GM18861 (cell line): ENCODE results near the gene LYPD4.
"Not testable (repeated sequence)": the region's sequence is repeated elsewhere in the genome, so short reads cannot be mapped to it uniquely, and the experiment has no call there.

Experiments used
- ATAC-seq: cut with Tn5 transposase; IDR thresholded peaks from one replicate; pipeline ENCODE4 v1.9.1; 2021; ENCODE audit not compliant: unreplicated experiment

LYPD4 gene

GRCh38 chr19:41875973-41876372 is 31.5 kb upstream of the LYPD4 start:
- not testable (repeated sequence) for ATAC-seq

- no peak for ATAC-seq
Observed at GRCh38 chr19:41872775-41873647, 28.5 kb upstream of the LYPD4 start.

GRCh38 chr19:41872384-41872774 is 27.9 kb upstream of the LYPD4 start:
- no peak for ATAC-seq

- ATAC-seq: peak; percentile 37
Observed at GRCh38 chr19:41871573-41872383, 27.3 kb upstream of the LYPD4 start.

- no peak for ATAC-seq
Observed at GRCh38 chr19:41870401-41870873, 26.0 kb upstream of the LYPD4 start.

- ATAC-seq: no peak
Observed at GRCh38 chr19:41869374-41869955, 25.0 kb upstream of the LYPD4 start.

- ATAC-seq: no peak
Observed at GRCh38 chr19:41868989-41869300, 24.5 kb upstream of the LYPD4 start.

GRCh38 chr19:41868120-41868988 is 23.9 kb upstream of the LYPD4 start:
- ATAC-seq: no peak

GRCh38 chr19:41866284-41866683 is 21.8 kb upstream of the LYPD4 start:
- ATAC-seq: no peak

- no peak for ATAC-seq
Observed at GRCh38 chr19:41864374-41864773, 19.9 kb upstream of the LYPD4 start.

- ATAC-seq: no peak
Observed at GRCh38 chr19:41863209-41863931, 18.9 kb upstream of the LYPD4 start.

GRCh38 chr19:41862445-41862986 is 18.0 kb upstream of the LYPD4 start:
- no peak for ATAC-seq

GRCh38 chr19:41861846-41862245 is 17.4 kb upstream of the LYPD4 start:
- ATAC-seq: no peak

- no peak for ATAC-seq
Observed at GRCh38 chr19:41861116-41861768, 16.8 kb upstream of the LYPD4 start.

GRCh38 chr19:41860419-41861115 is 16.1 kb upstream of the LYPD4 start:
- ATAC-seq: no peak

GRCh38 chr19:41859618-41860418 is 15.3 kb upstream of the LYPD4 start, which contains the start of gene RPS19:
Gene RPS19 (plus strand): TSS chr19:41860255. CDS start chr19:41860775, 520 bp downstream.
- peak; percentile 62 for ATAC-seq

GRCh38 chr19:41859213-41859617 is 14.7 kb upstream of the LYPD4 start:
- ATAC-seq: no peak

GRCh38 chr19:41853768-41854167 is 9.3 kb upstream of the LYPD4 start:
- ATAC-seq: no peak
